Measurements from ENCODE around the gene RFESD. TPM values are rescaled to one million over a fixed set of nuclear protein-coding genes. Genes with fewer than 3 reads are reported as not detected.

RFESD gene
- total RNA-seq, 3 donors from 2014 or later = 1.6 to 4.3 (median 3.4) TPM

- Histone ChIP-seq H3K9me3 (no peaks in the 10 kb centered on the region), H3K36me3 (no peaks in the 10 kb centered on the region), H3K27me3 (no peaks in the 10 kb centered on the region), H3K4me3 (no peak overlapping the region), H3K4me1 (peaks cover 0 to 4% of the 10 kb centered on the region in 2 donors), H3K27ac (no peak overlapping the region)
- intact Hi-C loops (cut with DNase I; ENCODE audit: low total_unique reads) = no loop called here
- DNase-seq (ENCODE audit: low spot score in 2 of 2) = peak in 1 of 2 donors; percentile 28
- no peak for TF ChIP-seq POLR2A (IDR thresholded peaks at IDR 0.05)
- TF ChIP-seq POLR2AphosphoS5 (IDR thresholded peaks at IDR 0.05) = no peak
- TF ChIP-seq, protein P1, sequence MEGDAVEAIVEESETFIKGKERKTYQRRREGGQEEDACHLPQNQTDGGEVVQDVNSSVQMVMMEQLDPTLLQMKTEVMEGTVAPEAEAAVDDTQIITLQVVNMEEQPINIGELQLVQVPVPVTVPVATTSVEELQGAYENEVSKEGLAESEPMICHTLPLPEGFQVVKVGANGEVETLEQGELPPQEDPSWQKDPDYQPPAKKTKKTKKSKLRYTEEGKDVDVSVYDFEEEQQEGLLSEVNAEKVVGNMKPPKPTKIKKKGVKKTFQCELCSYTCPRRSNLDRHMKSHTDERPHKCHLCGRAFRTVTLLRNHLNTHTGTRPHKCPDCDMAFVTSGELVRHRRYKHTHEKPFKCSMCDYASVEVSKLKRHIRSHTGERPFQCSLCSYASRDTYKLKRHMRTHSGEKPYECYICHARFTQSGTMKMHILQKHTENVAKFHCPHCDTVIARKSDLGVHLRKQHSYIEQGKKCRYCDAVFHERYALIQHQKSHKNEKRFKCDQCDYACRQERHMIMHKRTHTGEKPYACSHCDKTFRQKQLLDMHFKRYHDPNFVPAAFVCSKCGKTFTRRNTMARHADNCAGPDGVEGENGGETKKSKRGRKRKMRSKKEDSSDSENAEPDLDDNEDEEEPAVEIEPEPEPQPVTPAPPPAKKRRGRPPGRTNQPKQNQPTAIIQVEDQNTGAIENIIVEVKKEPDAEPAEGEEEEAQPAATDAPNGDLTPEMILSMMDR (IDR thresholded peaks at IDR 0.05) = no peak
Measured at GRCh38 chr5:95617057-95617456, 29.5 kb upstream of the RFESD start.

- intact Hi-C loops (cut with DNase I; ENCODE audit: low total_unique reads) = no loop called here
- Histone ChIP-seq H3K4me3 (peak overlapping the region in 1 of 3 donors; percentile 74), H3K27ac (no peak overlapping the region), H3K4me1 (peaks cover 0 to 4% of the 10 kb centered on the region in 2 donors), H3K27me3 (no peaks in the 10 kb centered on the region), H3K9me3 (no peaks in the 10 kb centered on the region), H3K36me3 (no peaks in the 10 kb centered on the region)
- TF ChIP-seq POLR2AphosphoS5 (IDR thresholded peaks at IDR 0.05) (no peak), POLR2A (IDR thresholded peaks at IDR 0.05) (no peak)
- TF ChIP-seq, protein P1 (IDR thresholded peaks at IDR 0.05) = no peak
- DNase-seq (ENCODE audit: low spot score in 2 of 2) = no peak
Measured at GRCh38 chr5:95619096-95619495, 27.5 kb upstream of the RFESD start.

DNA sequence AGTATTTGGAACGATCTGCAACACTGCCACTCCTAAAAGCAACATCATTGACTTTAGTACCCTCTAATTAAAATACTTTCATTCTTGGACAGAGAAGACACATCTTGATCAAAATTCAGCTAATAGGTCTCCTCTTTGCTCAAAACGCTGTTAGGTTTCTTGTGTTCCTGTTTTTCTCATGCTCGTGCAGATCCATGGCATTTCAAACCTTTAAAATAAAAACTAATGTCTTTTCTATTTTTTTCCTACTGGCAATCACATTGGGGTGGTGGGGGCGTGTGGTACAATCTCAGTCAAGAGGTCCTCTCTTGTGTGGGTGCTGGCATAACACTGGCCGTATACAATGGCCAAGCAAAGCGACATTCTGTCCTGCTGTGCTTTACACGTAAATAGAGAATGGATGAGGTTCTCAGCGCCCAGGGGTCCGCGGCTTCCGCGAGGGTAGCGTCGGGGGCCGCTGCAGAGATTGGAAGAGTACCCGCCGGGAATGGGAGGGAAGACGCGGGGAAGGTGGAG lies 27.0 kb upstream of the RFESD start:
- Histone ChIP-seq H3K27ac (no peak overlapping the region), H3K4me1 (peaks cover 0 to 4% of the 10 kb centered on the region in 2 donors)
- intact Hi-C loops (cut with DNase I; ENCODE audit: low total_unique reads) = no loop called here

GRCh38 chr5:95620030-95620869 lies 26.3 kb upstream of the RFESD start, which contains the start of gene GPR150:
TSS of gene GPR150 (plus strand) at chr5:95620087. CDS start at chr5:95620276, 189 bp downstream.
- intact Hi-C loops (cut with DNase I; ENCODE audit: low total_unique reads) = no loop called here
- no peak for TF ChIP-seq POLR2AphosphoS5 (IDR thresholded peaks at IDR 0.05)
- no peak for TF ChIP-seq POLR2A (IDR thresholded peaks at IDR 0.05)
- TF ChIP-seq, protein P1 (IDR thresholded peaks at IDR 0.05) = no peak
- Histone ChIP-seq H3K27ac (no peak within 1 kb of the TSS), H3K9me3 (no peaks in the 10 kb centered on the region), H3K27me3 (no peaks in the 10 kb centered on the region), H3K4me3 (peak within 1 kb of the TSS; percentile 55 to 74 (median 57)), H3K36me3 (no peaks in the 10 kb centered on the region), H3K4me1 (peaks cover 0 to 4% of the 10 kb centered on the region in 2 donors)
- DNase-seq (ENCODE audit: low spot score in 2 of 2) = no peak

More for the DNA sequence above, 27.0 kb upstream of the RFESD start:
- Histone ChIP-seq H3K36me3 (no peaks in the 10 kb centered on the region), H3K9me3 (no peaks in the 10 kb centered on the region), H3K4me3 (peak overlapping the region; percentile 55 to 74 (median 57)), H3K27me3 (no peaks in the 10 kb centered on the region)
- no peak for DNase-seq (ENCODE audit: low spot score in 2 of 2)
- TF ChIP-seq POLR2A (IDR thresholded peaks at IDR 0.05) = no peak
- TF ChIP-seq, protein P1 (IDR thresholded peaks at IDR 0.05) = no peak
- TF ChIP-seq POLR2AphosphoS5 (IDR thresholded peaks at IDR 0.05) = no peak

Data from breast epithelium (tissue), 4 donors.